NCI-H345 treated with DMSO at 0.1 percent for 48 hours (cell line): ENCODE results near the gene NFKBIB.
"Not testable (repeated sequence)": the region's sequence is repeated elsewhere in the genome, so short reads cannot be mapped to it uniquely, and the experiment has no call there.

Experiments
- DNase-seq: peaks from one replicate; lab custom pipeline; 2025; ENCODE audit not compliant: unreplicated experiment; lab: John Stamatoyannopoulos, UW

The NFKBIB gene, protein sequence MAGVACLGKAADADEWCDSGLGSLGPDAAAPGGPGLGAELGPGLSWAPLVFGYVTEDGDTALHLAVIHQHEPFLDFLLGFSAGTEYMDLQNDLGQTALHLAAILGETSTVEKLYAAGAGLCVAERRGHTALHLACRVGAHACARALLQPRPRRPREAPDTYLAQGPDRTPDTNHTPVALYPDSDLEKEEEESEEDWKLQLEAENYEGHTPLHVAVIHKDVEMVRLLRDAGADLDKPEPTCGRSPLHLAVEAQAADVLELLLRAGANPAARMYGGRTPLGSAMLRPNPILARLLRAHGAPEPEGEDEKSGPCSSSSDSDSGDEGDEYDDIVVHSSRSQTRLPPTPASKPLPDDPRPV

GRCh38 chr19:38899447-38900201 lies at the start of gene NFKBIB, which contains the start of gene SIRT2:
Gene NFKBIB, plus strand, starts transcription at chr19:38899969. Its CDS starts 64 bp downstream, at chr19:38900033.
Gene SIRT2, minus strand, starts transcription at chr19:38899618. Its CDS starts 97 bp downstream, at chr19:38899521.
- peak; percentile 100 for DNase-seq

GRCh38 chr19:38850436-38850975 lies 49.3 kb upstream of the NFKBIB start:
- DNase-seq = peak; percentile 94

GRCh38 chr19:38850976-38851621 lies 48.7 kb upstream of the NFKBIB start:
- DNase-seq = no peak

- peak; percentile 94 for DNase-seq
Measured at GRCh38 chr19:38851622-38852230, 48.0 kb upstream of the NFKBIB start.

DNA sequence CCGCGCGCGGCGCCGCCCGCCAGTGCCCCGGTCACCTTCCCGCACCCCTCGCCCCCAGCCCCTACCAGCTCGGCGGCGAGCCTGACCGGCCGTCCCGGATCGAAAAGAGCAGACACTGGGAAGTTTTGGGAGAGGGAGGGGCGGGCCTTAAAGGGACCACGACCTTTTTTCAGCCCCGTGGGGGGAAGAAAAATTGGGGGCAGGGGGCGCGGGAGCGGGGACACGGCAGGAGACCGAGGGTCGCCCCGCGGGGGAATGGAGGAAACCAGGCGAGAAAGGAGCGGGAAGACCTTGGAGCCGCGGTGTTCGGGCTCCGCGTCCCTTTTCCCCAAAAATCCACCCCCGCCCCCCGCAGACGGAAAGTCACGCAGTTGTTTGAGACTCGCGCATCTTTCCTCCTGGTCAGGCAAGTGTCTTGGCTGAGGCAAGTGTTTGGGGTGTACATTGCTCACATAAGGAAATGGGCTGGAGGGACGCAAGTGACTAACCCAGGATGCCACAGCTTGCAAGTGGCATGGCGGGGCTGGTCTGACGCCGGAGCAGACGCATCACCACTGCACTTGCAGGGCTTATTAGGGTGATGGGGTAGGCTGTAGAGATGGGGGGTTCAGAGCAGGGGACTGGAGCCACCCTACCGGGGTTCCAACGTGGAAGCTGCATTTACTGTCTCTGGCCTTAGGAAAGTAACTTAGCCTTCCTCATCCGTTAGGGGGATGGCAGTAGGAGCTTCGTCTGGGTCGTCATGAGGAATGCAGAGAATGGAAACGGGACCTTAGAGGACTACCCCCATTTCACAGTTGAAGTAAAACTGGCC lies 47.3 kb upstream of the NFKBIB start:
- no peak for DNase-seq

DNA sequence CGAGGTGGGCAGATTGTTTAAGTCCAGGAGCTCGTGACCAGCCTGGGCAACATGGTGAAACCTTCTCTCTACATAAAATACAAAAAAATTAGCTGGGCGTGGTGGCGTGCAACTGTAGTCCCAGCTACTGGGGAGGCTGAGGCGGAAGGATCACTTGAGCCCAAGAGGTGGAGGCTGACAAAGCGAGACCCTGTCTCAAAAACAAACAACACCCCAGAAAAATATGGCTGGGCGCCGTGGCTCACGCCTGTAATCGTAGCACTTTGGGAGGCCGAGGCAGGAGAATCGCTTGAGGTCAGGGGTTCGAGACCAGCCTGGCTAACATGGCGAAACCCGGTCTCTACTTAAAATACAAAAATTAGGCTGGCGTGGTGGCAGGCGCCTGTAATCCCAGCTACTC lies 46.6 kb upstream of the NFKBIB start:
- no peak for DNase-seq

DNA sequence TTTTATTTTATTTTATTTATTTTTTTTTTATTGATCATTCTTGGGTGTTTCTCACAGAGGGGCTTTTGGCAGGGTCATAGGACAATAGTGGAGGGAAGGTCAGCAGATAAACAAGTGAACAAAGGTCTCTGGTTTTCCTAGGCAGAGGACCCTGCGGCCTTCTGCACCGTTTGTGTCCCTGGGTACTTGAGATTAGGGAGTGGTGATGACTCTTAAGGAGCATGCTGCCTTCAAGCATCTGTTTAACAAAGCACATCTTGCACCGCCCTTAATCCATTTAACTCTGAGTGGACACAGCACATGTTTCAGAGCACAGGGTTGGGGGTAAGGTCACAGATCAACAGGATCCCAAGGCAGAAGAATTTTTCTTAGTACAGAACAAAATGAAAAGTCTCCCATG lies 44.8 kb upstream of the NFKBIB start:
- DNase-seq = not testable (repeated sequence)

- DNase-seq = not testable (repeated sequence)
Measured at GRCh38 chr19:38855751-38856150, 44.0 kb upstream of the NFKBIB start.

DNA sequence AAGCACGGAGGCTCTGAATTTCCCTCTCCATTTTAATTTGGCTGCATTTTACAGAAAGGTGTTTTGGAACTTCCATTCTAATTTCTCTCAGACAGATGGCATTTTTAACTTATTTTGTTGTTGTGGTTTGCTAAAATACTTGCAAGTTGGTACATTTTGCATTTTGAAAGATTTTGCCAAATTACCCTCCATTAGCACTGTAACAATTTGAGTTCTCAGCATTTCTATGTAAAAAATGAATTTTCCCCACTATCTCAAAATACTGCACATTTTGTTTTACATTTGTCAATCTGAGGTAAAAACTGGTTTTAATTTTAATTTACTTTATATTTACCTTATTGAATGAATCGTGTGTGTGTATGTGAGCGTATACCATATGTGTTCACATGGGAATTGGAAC lies 43.0 kb upstream of the NFKBIB start:
- no peak for DNase-seq

DNA sequence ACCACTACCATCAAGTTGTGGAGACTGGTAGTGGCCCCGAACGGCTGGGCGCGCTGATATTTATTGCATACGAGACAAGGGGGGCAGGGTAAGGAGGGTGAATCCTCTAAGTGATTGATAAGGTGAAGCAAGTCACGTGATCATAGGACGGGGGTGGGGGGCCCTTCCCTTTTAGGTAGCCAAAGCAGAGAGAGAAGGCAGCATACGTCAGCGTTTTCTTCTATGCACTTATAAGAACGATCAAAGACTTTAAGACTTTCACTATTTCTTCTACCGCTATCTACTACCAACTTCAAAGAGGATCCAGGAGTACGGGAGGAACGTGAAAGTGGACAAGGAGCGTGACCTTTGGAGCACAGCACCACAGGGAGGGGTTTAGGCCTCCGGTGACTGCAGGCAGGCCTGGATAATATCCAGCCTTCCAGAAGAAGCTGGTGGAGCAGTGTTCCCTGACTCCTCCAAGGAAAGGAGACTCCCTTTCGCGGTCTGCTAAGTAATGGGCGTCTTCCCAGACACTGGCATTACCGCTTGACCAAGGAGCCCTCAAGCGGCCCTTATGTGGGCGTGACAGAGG lies 40.1 kb upstream of the NFKBIB start:
- DNase-seq = not testable (repeated sequence)

DNA sequence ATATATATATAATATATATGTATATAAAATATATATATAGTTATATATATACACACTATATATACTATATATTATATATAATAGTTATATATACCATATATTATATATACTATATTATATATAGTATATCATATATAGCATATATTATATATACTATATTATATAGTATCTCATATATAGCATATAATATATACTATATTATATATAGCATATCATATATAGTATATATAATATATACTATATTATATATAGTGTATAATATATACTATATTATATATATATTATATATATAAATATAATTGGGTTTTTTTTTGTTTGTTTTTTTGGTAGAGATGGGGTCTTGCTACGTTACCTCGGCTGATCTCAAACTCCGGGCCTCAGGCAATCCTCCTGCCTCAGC lies 38.4 kb upstream of the NFKBIB start:
- DNase-seq = no peak

- peak; percentile 71 for DNase-seq
Measured at GRCh38 chr19:38862321-38863059, 37.3 kb upstream of the NFKBIB start.

- DNase-seq = no peak
Measured at GRCh38 chr19:38867171-38867780, 32.5 kb upstream of the NFKBIB start.

DNA sequence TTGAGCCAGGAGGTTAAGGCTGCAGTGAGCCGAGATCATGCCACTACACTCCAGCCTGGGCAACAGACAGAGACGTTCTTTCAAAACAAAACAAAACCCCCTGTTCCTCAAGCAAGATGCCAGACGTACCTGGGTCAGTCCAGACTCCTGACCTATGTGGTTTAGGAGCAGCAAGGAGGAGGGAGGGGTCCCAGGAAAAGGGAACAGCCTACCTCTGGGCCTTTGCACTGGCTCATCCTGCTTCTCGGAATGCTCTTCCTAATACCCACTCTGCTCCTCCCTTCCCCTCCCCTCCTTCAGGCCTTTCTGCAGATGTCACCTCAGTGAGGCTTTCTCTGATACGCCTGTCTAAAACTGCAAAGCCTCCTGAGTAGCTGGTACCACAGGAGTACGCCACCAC lies 31.2 kb upstream of the NFKBIB start:
- DNase-seq = no peak

- no peak for DNase-seq
Measured at GRCh38 chr19:38869160-38869835, 30.5 kb upstream of the NFKBIB start.

GRCh38 chr19:38869836-38870607 lies 29.7 kb upstream of the NFKBIB start:
- DNase-seq = peak; percentile 45

DNA sequence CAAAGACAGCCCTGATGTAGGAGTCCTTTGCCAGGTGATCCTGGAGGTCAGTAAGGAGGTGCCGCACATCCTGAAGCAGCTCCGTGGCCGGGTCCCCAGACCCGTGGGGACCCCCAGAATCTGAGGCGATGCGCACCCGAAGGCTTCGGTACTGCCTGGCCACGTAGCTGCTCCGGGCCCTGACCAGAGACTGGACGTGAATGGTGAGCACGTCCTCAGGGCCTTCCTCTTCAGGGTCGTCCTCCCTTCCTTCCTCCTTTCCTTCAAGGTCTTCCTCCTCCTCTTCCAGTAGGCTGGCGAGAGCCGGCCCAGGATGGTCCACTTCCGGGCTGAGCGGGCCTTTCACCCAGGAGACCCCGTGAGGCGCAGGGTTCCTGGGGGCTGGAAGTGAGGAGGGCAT lies 29.2 kb upstream of the NFKBIB start:
- DNase-seq = no peak
